Pulmonary artery endothelial cell (primary cell): ENCODE results near the gene RUNX2. TPM values are rescaled to one million over a fixed set of nuclear protein-coding genes. Genes with fewer than 3 reads are reported as not detected.

Experiments used
- DNase-seq: peaks from one replicate; pipeline ENCODE4 v3.0.0-alpha.2; 2011; ENCODE audit warnings: low read depth, low spot score
- total RNA-seq: library from RNA; depleted of rRNA; stranded (reverse); fragments of >200 nt; gene quantifications from 2 replicates; pipeline ENCODE4 v1.2.3, GENCODE V29; 2014

Gene RUNX2
- total RNA-seq, 1 donor from 2014 or later: not detected

DNA sequence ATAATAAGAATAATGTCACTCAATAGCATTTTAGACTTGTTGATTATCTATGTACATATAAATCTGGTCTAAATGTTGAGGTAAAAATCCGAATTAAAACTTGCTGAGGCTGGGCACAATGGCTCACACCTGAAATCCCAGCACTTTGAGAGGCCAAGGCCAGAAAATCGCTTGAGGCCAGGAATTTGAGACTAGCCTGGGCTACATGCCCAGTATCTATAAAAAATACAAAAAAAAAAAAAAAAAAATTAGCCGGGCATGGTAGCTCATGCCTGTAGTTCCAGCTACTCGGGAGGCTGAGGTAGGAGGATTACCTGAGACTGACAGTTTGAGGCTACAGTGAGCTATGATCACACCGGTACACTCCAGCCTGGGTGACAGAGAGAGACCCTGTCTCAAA, 83.8 kb downstream of the RUNX2 start:
- DNase-seq: no peak

DNA sequence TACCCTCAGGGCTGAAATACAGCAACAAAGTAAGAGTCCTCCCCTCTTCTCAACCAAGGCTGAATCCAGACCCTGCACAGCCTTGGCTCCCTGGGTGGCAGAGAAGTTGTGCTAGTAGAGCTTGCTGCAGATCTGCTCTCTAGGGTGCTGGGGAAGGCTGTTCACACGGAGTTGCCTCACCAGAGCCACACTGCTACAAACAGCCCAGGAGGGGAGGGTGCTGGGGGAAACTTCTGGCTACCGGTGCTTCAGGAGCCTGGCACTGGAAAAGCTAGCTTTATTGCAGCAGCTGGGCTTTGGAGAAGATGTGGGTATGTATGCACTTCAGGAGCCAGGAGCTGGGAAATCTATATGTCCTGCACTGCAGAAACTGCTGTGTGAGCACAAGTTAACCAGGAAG, 87.2 kb downstream of the RUNX2 start:
- DNase-seq: no peak

DNA sequence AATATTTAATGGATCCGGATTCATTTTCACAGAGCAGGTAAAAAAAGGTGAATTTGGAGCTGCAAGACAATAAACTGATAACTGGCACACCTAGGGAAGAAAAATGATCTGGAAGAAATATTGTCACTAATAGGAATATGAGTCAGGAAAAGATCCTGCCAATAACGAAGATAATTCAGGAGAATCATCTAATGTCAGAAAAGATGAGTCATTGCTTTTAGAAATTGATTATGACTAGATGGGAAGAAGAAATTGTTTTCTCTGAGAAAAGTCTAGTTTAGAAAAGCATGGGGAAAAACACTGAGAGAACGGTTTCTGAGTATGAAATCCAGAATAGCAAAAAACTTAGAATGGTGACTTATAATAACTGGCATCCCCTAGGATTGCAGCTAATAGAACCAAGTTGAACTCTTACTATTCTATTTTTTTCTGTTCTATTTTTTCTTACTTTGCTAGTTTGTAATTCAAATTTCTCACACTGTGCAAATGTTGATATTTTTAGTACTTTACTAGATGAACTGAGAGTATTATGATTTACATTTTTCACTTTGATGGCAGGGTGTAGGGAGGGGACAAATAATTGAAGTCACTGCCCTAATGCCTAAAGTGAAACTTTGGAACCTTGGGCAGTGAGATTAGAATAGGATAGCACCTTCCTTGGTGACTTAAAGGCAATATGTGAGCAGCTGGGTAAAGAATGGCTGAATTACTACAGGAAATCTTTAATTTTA, 87.8 kb downstream of the RUNX2 start:
- DNase-seq: no peak

DNA sequence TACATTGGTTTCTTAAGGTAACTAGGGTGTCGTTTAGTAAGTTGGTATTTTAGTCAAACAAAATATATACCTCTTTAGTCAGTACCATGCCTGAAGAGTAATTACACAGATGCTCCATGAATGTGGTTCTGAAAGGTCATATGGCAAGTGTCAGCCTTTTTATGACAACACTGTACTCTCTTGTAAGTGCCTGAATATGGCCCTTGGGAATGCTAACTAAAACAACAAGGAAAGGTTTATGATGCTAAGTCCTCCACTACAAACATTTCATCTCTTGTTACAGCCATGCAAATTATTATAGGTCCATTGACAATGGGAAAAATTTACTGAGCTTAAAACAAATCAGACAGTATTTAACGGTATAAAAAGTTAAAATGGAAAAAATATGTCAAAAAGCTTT, 88.6 kb downstream of the RUNX2 start:
- no peak for DNase-seq

DNA sequence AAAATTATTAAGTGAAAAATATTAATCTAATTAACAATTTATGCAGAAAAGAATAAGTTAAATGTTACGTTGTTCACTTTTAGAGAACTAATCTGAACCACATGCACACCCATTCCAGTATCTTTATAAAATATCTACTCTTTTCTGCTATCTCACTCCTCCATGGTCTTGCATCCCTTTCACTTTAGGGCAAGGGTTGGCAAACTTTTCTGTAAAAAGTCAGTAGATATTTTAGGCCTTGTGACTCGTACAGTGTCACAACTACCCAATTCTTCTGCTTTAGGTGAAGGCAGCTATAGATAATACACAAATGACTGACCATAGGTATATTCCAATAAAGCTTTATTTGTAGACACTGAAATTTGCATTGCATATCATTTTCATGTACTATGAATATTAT, 89.3 kb downstream of the RUNX2 start:
- no peak for DNase-seq

DNA sequence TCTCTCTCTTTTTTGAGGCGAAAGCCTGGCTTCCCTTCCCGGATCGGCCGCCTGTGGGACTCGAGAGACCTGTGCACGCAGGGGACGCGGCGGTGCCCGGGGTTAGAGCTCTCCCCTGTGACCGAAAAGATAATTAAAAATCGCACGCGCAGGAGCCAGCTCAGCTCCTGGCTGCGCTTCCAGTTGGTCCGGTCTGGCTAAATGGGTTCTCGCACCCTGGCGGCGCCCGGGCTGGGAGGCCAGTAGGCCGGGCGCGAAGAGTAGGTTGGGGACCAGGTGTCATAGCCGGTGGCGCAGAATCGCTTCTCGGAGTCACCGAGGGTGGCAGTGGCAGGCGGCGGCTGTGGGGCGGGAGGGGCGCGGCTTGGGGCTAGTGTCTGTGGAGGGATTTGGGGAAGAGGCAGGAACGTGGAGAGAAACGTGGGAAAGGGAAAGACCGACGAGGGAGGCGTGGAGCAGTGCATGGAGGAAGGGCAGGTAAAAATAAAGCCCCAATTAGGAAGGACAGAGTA, 91.5 kb downstream of the RUNX2 start:
- DNase-seq: no peak

DNA sequence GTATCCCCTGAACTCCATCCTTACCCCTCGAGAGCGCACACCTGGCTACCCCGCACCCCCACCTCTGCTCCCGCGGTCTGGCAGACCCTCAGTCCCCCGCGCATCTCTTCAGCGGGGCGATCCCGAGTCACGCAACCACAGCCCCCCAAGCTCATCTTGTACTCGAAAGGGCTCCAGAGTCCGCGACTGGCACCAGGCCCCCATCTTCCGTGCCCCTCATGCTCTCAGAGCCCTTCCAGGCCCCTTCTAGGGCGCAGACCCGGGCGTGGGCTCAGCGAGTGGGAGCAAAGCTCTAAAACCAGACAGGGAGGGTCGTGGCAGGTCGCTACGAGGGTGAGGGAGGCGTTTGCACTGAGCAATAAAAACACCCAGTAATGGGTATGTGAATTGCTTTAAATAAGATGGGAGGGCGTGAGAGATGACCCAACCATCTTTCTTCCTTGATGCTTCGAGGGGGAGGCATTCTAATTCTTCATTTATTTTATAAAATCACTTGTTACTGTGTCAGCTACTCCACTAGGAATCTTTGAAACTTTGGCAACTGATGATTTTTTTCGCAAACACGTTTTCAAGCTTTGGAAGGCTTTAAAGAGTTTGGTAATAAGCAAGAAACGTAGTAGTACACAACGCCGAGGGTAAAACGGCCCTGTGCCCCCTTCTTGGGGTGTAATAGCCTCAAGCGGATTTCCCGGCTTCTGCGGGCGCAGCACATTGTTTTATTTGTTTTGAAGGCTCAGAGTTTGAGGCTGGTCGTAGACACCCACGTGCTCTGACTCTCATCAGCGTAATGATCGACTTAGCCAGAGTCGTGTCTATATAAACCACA, 92.2 kb downstream of the RUNX2 start:
- DNase-seq: no peak

DNA sequence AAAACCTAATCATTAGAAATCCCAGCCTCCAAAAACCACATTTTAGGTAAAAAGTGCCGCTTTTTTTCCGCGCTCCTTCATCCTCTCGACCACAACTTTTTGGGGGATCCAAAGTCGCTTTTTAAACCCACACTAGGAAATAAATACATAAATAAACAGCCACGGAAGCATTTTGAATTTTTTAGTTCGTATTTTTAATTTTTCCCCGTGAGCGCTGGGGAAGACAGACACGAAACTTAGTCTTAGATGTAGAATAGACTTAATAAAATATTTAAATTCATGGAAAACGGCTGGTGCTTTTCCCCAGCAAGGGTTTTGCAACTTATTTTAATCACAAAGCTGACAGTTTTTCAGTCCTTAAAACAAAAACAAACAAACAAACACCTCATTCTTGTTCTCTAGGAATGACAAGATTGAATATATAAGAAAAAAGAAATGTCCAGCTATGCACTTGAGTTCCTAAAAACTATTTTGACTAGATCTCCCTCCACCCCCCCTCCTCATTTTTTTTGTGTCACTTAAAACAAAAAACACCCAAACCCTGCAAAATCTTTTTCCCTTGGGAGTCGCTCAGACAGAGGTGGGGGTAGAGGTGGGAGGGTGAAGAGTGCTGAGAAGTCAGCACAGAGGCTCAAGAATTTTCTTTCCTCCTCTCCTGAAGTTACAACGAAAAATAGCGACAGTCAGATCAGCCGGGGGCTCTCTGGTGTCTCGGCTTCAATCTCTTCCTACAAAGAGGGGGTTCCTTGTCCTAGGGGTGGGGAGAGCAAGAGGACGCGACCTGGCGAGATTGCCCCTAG, 93.0 kb downstream of the RUNX2 start:
- DNase-seq: no peak

DNA sequence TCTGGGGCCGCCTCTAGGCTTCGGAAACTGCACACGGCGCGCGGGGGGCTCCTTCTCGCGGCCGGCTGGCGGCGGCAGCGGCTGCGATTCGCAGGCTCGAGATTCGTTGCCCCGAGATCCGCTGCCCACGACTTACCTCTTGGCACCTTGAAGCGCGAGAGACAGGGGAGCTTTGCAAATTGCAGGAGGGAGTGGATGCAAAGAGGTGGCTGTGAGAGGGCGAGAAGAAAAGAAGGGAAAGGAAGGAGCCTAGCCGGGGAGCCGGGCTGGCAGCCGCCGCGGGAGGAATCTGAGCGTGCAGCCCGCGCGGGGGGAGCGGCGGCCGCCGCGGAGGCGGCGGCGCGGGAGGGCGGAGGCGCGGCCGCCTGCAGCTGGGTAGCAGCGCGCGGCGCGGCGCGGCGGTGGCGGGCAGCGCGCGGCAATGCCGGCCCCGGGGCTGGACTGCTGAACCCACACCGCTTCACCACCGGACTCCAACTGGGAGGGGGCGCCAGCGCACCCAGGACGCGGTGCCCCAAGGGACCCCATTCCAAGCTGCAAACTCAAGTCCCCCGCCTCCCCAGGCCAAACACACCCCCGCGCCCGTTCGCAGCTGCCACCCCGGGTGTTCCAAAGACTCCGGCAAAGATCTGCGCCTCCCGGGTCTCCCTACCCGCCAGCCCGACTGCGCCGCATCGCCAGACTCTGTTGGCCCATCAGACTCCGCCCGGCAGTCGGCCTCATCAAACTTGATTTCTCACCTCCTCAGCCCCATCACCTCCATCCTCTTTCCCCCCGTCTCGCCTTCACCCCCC, 93.8 kb downstream of the RUNX2 start:
- DNase-seq: no peak

DNA sequence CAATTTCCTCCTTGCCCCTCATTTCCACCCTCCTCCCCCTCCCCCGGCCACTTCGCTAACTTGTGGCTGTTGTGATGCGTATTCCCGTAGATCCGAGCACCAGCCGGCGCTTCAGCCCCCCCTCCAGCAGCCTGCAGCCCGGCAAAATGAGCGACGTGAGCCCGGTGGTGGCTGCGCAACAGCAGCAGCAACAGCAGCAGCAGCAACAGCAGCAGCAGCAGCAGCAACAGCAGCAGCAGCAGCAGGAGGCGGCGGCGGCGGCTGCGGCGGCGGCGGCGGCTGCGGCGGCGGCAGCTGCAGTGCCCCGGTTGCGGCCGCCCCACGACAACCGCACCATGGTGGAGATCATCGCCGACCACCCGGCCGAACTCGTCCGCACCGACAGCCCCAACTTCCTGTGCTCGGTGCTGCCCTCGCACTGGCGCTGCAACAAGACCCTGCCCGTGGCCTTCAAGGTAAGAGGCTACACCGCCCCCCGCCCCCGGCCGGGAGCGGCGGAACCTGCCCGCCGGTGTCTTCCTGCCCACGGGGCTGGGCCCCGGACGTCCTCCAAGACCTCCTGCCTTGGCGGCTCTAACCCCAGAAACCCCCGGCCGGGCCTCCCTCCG, 94.5 kb downstream of the RUNX2 start:
- no peak for DNase-seq

DNA sequence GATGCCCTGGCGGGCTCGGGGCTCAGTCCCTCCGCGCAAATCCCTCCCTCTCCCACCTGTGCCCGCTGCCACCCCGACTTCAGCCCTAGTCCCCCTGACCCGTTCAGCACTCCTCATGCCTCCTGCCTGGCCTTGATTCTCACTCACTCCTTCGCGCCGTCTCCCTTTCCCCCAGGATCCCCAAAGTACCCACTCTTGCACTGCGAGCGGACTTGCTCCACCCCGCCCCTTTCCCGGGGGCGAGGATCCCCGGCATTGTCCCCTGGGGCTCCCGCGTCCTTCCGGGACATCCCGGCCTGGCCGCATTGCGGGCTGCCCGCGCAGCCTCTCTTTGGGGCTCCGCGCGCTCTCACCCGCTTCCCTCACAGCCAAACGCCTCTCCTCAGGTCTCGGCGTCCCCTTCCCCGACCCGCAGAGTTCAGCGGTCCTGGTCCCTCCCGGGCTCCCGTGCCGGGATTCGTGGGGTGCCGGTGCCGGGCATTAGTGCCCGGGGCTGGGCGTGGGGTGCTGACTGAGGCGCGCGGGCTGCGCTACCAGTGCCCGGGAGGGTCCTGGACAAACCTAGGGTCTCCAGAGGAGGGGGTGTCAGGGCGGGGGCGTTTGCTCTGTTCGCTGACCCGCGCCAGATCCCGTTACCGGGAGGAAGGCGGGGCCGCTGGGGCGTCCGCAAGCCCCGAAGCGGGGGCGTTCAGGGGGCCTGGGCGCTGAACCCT, 95.1 kb downstream of the RUNX2 start:
- no peak for DNase-seq

DNA sequence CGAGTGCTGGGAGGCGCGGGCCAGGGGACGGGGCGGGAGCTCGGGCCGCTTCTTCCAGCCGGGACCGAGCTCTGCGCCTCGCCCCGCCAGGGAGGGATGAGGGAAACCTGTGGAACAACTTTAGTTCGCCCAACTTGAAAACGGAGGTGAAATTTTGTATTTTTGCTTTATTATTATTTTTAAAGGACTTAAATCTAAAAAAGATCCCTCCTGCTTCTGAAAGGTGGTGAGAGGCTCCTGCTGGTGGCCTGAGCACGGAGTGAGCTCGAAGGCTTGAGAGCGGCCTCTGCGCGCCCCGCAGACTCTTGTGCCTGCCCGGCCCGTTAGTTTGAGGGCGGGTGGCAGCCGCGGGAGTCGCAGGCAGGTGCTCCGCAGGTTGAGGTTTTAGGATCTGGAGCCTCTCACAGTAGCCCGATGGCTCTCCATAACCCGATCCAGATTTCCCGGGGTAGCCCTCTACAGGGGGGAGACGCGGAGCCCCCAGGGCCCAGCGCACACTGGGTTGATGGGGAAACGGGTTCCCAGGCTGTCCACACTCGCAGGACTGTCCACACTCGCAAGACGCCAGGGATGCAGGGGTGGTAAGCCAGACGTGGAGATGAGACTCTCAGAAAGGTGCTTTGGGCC, 95.8 kb downstream of the RUNX2 start:
- DNase-seq: no peak

DNA sequence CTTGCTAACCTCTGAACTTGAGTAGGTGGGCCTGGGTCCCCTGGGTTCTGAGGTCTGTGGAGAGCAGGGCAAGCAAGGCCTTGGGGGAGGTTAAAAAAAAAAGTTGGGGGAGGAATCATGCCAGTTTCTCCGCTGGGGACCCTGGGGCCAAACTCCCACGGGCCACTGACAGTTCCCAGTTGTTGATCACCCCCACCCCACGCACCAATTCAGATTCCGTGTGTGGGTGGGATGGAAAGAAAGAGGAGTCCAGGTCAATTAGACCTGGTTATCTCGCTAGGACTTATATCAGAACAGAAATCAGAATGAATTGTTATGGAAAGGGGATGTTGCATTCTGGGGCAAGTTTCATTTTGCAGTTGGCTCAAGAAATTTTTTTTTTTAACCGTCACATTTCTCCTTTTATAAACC, 96.3 kb downstream of the RUNX2 start:
- no peak for DNase-seq

DNA sequence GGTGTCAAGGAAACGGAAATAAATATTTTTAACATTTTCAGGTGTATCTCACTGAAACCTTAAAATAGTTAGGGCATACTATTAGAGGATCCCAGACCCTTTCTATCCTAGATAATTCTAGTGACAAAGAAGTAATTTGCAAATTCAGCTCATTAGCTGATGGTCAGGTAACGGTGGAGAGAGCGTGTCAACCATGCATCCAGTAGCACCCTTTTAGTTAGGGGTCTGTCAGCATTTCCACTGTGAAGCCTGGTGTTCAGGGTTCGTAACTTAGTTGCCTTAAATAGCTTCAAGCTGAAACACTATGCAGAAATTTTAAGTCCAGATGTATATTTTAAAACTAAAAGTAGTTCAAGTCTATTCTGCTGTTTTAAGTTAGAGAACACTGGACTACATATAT, 98.1 kb downstream of the RUNX2 start:
- DNase-seq: no peak

DNA sequence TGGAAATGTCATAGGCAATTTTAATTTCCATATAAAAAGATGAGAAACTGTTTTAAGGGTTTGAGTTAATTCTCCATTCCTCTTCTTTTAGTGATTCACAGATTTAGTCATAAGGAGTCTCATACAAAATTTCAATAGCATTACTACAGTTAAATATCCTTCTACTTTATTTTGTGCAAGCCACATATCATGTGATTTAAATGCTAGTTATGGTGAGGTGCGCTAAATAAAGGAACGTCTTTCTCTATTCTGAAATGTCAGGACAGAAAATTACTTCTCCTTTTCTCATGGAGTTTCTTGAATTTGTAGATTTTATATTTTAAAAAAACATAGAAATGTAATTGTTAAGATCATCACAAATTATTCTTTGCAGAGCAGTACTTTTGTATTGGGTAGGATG, 99.6 kb downstream of the RUNX2 start:
- DNase-seq: no peak

DNA sequence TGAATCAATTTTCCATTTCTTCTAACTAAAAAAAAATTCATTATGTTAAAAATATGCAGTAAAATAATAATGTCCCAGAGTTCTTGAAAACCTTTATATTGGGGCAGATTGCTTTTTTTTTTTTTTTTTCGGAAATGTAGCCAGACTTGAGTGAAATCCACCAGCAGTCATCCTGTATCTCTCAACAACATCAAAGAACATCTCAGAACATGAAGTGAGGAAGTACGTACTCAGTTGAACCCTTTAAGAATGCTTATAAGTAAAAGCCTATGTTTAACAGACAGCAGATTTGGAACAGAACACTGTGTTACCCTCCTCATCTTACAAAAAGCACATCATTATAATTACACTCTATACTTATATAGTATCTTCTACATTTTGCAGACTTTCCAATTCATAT, 100.6 kb downstream of the RUNX2 start:
- no peak for DNase-seq

DNA sequence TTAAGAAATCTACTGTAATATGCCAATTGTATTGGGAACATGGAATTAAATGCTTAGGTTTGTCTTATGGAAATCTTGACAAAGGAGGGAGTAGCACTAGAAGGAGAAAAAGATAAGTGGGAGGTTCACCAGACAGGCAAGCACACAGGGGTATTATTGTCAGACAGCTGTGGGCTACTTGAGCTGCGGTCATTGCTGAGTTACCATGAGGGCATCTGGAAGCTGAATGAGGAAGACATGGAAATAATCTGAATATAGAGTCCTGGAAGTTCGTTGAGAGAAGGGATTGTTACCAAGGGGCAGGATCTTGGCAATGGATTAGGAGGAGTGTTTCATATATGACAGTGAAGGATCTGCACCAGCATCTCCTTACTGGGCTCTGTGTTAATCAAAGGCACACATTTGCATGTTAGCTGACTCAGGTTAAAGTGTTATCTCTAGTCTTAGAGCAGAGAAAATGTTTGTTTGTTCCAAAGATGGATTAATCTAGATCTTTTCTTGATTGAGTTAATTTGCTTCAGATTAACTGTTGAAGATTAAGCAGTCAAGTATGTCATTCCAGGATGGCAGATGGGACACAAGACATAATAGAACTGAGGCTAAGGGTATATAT, 102.6 kb downstream of the RUNX2 start:
- no peak for DNase-seq

DNA sequence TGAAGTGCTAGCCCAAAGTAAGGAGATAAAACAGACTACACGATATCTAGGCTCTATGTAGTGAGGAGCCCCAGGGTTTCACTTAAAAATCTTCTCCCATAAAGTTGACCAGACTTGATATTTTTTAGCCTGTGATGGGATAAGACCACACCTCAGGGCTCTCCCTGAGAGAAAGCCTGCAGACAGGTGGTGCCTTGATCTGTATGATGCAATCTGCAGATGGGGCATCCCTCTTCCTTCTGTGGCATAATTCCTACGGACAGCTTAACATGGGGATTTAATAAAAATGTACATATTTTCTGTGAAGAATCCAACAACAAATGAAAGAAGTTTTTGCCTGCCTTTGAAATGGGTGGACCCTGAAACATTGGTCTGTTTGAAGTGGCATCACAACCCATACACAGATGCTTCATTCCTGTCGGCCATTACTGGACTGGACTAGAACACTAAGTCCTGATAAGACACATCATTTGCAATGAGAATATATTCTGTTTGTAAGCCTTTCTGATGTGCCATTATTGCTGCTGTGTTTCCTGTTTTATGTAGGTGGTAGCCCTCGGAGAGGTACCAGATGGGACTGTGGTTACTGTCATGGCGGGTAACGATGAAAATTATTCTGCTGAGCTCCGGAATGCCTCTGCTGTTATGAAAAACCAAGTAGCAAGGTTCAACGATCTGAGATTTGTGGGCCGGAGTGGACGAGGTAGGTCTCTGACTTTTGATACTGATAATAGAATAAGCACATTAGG, 103.4 kb downstream of the RUNX2 start:
- no peak for DNase-seq
